ENCODE measurements around the gene NOG. TPM values are rescaled to one million over a fixed set of nuclear protein-coding genes. Genes with fewer than 3 reads are reported as not detected.

The NOG gene
- polyA plus RNA-seq, 3 donors: 1.1 to 1.6 (median 1.2) TPM

DNA sequence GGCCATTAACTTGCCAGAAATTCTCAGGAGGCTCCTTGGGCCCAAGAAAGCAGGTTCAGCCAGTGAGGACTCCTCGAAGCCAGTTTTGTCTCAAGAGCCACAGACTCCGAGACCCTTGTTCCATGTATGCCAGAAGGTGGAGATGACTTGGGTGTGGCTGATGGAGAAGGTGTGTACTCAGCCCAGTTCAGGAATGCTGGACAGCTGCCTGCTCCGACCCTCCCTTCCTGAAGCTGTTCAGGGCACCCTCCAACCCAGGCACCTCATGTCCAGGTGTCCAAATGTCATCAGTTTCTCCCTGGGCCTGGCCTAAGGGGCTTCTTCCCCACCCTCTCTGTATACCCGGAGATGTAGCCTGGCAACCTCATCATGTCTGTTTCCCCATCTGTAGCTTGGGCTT lies 40.2 kb downstream of the NOG start:
- no peak for DNase-seq (ENCODE audit: low read depth in 3 of 3, low spot score in 2 of 3)

DNA sequence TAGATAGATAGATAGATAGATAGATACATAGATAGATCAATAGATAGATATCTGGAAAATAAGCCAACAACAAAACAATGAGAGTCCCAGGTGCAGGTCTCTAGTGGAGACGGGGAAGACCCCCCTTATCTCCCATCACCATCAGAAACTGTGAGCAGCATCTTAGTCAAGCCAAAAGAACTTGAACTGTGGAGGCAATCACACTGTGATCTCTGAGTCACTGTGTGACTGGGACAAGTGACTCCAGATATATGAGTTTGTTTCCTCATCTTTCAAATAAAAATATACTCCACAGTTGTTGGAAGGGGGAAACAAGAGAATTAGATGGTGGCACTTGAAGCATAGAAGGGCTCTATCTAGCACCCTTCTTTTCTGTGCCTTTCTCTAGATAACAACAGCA lies 42.1 kb downstream of the NOG start:
- no peak for DNase-seq (ENCODE audit: low read depth in 3 of 3, low spot score in 2 of 3)

DNA sequence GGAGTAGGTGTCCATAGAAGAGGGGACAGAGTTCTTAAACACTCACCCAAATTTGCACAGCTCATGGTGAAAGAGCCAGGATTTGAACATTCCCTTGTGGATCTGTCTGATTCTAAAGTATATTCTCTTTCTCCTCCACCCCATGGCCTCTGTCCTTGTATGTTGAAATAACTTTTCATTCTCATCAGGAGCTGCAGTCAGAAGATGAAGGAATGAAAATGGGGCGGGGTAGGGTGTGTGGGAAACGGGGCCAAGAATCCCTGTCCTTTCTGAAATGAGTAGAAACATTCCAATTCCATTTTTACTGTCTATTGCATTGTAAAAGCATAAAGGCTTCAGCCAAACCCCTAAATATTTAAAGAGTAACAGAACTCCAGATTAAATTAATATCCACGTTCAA lies 42.8 kb downstream of the NOG start:
- DNase-seq (ENCODE audit: low read depth in 3 of 3, low spot score in 2 of 3): no peak

DNA sequence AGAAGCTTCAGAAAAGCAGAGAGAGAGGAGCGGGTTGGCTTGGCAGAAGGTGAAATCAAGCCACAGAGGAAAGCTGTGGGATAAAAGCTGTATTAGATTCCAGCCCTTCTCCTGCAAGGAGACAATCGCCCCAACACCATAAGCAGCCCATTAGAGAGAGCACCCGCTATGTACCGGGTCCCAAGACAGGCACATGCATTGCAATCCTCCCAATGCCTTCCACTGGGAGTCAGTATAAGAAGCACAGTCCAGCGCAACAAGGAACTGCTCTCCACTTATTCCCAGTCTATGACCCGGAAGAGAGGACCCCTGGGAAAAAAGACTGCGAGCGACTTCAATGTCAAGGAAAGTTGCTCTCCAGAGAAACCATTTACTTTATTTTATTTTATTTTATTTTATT lies 43.8 kb downstream of the NOG start:
- no peak for DNase-seq (ENCODE audit: low read depth in 3 of 3, low spot score in 2 of 3)

DNA sequence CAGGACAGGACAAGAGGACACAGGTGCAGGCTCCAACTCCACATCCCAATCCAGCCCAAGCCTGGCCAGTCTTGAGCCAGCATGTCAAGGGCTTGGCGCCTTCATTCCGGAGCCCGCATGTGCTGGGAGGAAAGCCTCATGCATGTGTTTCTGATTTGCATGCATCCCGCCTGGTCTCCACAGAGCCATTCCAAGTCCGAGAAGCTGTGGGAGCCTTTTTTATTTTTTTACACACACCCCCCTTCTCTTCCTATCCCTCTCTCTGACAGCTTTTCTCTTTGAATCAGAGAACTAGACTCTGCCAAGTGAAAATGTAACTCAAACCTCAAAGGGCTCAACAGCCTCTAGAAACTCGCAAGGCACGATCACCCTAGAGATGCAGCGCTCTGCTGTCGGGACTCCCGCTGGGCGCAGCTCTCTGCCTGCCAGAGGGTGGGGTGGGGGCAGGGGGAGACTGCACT lies 45.1 kb downstream of the NOG start:
- DNase-seq (ENCODE audit: low read depth in 3 of 3, low spot score in 2 of 3): no peak

DNA sequence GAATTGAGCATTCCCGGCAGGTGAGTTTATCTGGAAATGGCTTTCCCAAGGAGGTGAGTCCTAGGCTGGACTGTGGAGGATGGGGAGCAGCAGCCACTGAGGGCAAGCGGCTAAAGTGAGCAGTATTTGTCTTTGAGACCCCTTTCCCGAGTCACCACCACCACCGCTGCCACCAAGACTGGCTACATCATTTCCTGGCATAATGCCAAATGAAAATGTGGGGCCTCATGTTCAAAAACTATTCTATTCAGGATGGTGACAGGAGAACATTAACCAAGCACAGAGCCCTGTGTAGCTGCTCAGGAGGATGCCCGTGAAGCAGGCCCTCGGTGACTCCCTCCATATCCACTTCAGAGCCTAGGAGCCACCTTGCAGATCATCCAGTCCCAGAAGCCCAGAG lies 46.0 kb downstream of the NOG start:
- no peak for DNase-seq (ENCODE audit: low read depth in 3 of 3, low spot score in 2 of 3)

DNA sequence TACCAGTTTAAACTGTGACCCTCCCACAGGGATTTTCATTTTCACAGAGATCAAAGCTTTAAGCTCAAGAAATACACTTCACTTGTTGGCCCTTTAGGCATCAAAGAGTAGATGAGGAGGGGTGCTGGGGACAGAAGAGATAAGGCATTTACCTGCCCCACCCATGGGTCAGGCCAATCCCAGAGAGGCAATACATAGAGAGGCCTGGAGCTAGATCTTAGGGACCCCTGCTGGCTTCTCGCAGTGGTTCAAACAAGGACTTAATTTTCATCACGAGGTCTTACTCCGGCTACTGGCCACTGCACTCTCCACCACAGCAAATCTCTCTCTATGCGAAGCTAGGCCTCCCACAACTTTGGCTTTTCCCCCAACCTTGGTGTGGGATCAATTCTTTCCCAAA lies 46.6 kb downstream of the NOG start:
- no peak for DNase-seq (ENCODE audit: low read depth in 3 of 3, low spot score in 2 of 3)

DNA sequence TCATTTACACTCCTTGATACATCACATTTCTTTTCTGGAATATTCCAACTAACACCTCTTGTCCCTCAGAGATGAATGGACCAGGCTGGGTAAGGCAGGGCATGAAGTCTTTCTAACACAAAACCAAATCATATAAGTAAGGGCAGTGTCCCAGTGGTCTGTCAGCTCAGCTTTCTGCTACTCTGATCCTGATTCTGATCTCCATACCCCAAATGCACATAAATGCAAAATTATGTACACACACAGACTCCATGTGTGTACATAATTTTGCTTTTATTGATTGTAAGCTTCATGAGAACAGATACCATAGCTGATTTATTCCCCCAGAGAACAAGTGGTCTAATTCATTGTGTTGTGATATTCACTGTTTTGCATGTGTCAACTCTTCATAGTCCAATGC lies 47.9 kb downstream of the NOG start:
- DNase-seq (ENCODE audit: low read depth in 3 of 3, low spot score in 2 of 3): no peak

DNA sequence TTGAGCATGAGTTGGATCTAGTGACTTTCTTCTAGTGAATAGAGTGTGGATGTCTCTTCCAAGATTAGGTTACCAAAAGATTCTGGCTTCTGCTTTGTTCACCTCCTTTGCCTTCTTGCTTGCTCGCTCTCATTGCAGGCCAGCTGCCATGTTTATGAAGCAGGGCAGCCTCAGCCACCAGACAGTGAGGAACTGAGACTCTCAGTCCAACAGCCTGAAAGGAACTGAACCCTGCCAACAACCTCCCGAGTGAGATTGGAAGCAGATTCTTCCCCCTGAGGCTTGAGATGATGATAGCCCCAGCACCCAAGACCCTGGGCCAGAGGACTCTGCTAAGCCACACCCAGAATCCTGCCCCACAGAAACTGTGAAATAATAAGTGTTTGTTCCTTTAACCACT lies 48.4 kb downstream of the NOG start:
- DNase-seq (ENCODE audit: low read depth in 3 of 3, low spot score in 2 of 3): no peak

DNA sequence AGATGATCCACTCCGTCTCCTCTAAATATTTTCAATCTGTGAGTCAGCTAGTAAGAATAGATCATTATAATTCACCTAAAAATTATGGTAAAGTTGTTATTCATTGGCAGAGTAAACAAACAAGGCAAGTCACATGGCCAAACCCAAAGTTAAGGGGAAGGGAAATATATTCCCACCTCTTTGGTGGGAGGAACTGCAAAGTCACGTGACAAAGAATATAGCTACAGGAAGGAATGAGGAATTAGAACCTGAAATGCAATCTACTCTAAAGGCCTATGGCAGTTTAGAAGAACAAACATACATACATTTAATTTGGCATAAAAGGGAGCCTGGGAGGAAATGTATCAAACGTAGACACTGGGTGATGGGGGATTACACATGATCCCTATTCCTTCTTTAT lies 48.9 kb downstream of the NOG start:
- DNase-seq (ENCODE audit: low read depth in 3 of 3, low spot score in 2 of 3): no peak

Other genes with a start within 250 kb of the NOG start
- gene C17orf67, start 240.2 kb downstream of the NOG start, polyA plus RNA-seq (ENCODE audit: insufficient read length in 3 of 3): 1 to 10 TPM; 1.1 to 1.3 (median 1.2) TPM
- gene DGKE, start 240.5 kb downstream of the NOG start, polyA plus RNA-seq (ENCODE audit: insufficient read length in 3 of 3): 1 to 10 TPM; 3.2 to 3.5 (median 3.4) TPM

Measured in right renal cortex interstitium (tissue), 3 donors.